GM19023 (cell line): ENCODE results near the gene TSKU.
"Not testable (repeated sequence)": the region's sequence is repeated elsewhere in the genome, so short reads cannot be mapped to it uniquely, and the experiment has no call there.

ENCODE experiments used
- ATAC-seq: cut with Tn5 transposase; IDR thresholded peaks from one replicate; pipeline ENCODE4 v1.9.1; 2021; ENCODE audit warnings: mild to moderate bottlenecking, moderate library complexity; ENCODE audit not compliant: unreplicated experiment

TSKU gene

DNA sequence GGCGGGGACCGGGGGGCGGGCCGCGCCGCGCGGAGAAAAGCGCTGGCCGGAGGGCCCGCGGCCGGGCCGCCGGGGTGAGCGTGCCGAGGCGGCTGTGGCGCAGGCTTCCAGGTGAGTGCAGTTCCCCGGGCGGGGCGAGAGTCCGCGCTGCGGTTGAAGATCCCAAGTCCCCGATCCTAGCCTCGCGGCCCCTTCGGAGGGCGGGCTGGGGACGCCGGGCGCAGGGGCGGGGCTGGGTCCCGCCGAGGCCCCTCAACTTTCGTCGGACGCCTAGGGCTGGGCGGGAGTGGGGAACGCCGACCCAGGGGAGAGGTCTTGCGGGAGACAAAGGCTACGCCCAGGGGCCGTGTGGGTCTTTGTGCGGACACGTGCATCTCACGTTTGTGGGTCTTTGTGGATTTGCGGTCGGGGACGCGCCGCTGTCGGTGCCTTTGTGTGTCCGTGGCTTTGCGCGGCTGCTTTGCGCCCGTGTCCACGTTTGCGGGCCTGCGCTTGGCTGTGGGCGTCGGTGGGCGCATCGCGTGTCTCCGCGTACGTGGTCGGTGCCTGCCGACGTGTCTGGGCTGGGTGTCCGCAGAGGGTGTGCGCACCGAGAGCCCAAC lies at the start of gene TSKU:
Gene TSKU (plus strand): TSS at position 63 of the 602 bp plus-strand sequence. CDS start 12,261 bp downstream, outside the sequence.
- ATAC-seq, result no peak

GRCh38 chr11:76733906-76734305 lies 49.2 kb upstream of the TSKU start:
- not testable (repeated sequence) for ATAC-seq

DNA sequence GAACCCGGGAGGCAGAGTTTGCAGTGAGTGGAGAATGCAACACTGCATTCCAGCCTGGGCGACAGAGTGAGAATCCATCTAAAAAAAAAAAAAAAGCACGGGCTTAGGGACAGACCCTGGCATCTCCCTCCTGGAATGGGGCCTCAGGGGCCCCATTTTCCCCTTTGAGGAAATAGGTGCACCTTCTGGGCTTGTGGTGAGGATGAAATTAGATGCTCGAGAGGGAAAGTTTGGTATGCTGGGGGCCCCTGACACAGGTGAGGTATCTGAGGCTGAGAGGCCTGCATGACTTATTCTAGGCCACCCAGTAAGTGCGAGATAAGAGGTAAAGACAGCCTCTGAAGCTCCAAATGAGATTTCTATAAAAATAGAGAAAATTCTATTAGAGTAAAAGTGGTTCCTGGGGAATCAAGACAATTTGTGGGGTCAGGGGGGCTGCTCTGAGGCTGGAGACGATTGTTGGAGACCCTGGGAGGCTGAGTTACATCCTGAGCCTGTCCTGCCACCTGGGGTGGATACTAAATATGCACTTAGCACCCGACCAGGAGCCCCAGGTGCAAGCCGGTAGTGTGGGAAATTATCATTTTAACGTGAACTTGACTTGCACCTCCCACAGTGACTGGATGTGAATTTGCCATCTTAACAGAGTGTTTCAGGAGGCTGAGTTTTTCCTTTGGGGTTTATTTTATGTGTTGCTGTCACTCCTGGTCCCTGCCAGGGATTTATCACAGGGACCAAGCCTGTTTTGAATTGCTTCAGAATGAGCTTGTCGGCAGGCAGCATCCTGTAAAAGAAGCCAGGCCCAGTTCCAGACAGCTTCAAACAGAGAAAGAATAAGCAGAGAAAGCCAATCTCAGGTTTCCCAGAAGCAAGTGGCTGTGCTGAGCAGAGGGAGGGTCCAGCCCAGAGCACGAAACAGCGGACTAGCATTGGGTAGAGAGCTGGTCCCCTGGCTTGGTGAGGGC lies 48.4 kb upstream of the TSKU start:
- no peak for ATAC-seq

- ATAC-seq, result no peak
These were observed 47.3 kb upstream of the TSKU start for GRCh38 chr11:76735841-76736240.

GRCh38 chr11:76736266-76736665 lies 46.9 kb upstream of the TSKU start:
- ATAC-seq, result no peak

GRCh38 chr11:76736773-76737495 lies 46.2 kb upstream of the TSKU start:
- no peak for ATAC-seq

GRCh38 chr11:76738618-76739240 lies 44.4 kb upstream of the TSKU start:
- ATAC-seq, result no peak

GRCh38 chr11:76739798-76740197 lies 43.4 kb upstream of the TSKU start:
- ATAC-seq, result no peak

- ATAC-seq, result no peak
These were observed 42.4 kb upstream of the TSKU start for GRCh38 chr11:76740772-76741171.

GRCh38 chr11:76742902-76743301 lies 40.3 kb upstream of the TSKU start:
- ATAC-seq, result no peak

- no peak for ATAC-seq
These were observed 38.7 kb upstream of the TSKU start for GRCh38 chr11:76744186-76745043.

- no peak for ATAC-seq
These were observed 38.1 kb upstream of the TSKU start for GRCh38 chr11:76745044-76745376.

DNA sequence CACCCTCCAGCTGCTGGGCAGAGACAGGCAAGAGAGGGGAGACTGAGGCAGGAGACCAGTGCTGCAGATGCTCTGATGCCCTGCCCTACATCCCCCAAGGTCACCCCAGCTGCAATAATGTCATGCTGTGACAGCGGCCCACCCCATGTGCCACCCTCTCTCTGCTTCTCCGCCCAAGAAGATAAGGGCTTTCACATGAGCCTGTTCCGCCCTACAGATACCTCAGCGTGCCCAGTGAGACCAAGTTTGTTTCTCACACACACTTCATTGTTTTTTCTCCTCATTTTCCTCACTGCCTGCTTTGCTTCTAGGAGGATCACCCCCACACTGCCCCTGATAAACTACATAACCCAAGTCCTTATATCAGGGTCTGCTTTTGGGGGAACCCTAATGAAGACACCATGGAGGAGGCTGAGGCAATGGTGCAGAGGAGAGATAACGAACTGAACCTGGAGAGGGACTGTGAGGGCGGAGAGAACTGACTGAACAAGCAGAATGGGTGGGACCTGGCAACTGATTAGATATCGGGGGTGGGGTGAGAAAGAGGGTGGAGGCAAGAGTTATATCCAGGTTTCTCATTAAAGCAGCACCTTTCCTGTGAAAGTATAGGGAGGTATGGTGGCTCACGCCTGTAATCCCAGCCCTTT lies 37.5 kb upstream of the TSKU start:
- no peak for ATAC-seq

DNA sequence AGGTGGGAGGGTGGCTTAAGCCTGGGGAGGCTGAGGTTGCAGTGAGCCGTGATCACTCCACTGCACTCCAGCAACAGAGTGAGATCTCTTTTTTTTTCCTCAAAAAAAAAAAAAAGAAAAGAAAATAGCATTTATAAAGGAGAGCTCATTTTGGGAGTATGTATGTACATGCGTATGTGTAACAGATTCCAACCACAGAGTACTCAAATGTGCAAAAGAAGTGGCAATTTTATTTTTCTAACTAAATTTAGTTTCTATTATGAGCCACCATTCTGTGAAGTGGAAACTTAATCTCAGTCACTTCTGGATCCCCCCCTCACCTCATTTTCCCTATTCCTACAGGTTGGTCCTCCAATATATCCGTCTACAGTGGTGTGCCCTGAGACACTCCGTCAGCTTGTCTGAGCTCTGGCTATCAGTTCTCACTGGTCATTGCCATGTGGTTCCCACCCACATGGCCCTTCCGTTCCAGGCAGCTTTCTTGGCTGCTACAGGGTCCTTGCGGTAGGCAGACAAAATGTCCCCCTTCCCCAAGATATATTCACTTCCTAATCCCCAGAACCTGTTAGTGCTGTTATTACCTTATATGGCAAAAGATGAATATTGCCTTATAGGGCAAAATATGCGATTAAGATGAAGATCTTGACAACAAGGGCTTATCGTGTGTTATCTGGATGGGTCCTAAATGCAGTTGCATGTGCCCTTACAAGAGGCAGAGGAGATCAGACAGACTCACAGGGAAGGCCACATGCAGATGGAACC lies 35.8 kb upstream of the TSKU start:
- ATAC-seq, result no peak

GRCh38 chr11:76747915-76748860 lies 35.0 kb upstream of the TSKU start:
- ATAC-seq, result no peak

GRCh38 chr11:76748948-76749347 lies 34.2 kb upstream of the TSKU start:
- ATAC-seq, result no peak

- ATAC-seq, result no peak
These were observed 33.1 kb upstream of the TSKU start for GRCh38 chr11:76750067-76750466.

GRCh38 chr11:76750746-76751145 lies 32.4 kb upstream of the TSKU start:
- ATAC-seq, result no peak
